Measurements from ENCODE around the gene AIRE.
"Not testable (repeated sequence)": the region's sequence is repeated elsewhere in the genome, so short reads cannot be mapped to it uniquely, and the experiment has no call there.

DNA sequence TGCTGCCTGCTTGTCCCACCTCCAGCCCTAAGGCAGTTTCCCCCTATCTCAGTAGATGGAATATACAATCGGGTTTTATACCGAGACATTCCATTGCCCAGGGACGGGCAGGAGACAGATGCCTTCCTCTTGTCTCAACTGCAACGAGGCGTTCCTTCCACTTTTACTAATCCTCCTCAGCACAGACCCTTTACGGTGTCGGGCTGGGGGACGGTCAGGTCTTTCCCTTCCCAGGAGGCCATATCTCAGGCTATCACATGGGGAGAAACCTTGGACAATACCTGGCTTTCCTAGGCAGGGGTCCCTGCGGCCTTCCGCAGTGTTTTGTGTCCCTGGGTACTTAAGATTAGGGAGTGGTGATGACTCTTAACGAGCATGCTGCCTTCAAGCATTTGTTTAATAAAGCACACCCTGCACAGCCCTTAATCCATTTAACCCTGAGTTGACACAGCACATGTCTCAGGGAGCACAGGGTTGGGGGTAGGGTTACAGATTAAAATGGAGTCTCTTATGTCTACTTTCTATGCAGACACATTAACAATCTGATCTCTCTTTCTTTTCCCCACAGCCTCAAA is 2.4 kb upstream of the AIRE start:
- TF ChIP-seq CTCF, POLR2A (IDR thresholded peaks at IDR 0.05): not testable (repeated sequence)

Data from adrenal gland (tissue), 5 donors.